ENCODE results near the gene LRSAM1. TPM values are rescaled to one million over a fixed set of nuclear protein-coding genes. Genes with fewer than 3 reads are reported as not detected.
A peak's percentile ranks its signal among the peaks of the same experiment; 100 is the strongest.

LRSAM1 gene
- total and polyA plus RNA-seq, 11 donors, result 21.9 to 42.2 (median 31.6) TPM

GRCh38 chr9:127528422-127529251, 77.3 kb downstream of the LRSAM1 start:
- H3K36me3 ChIP-seq, result peaks cover 0 to 61% (median 25%) of the 10 kb centered on the region in 9 donors
- H3K27ac ChIP-seq, result peak overlapping the region; percentile 70 to 93 (median 82)
- WGBS, 4 donors, result 21 to 41% (median 30%) methylated on average over 15 of the region's 15 CpGs
- H3K9me3 ChIP-seq, result peaks cover 0 to 10% (median 4%) of the 10 kb centered on the region in 12 donors
- H3K4me1 ChIP-seq, result peaks cover 3 to 69% (median 40%) of the 10 kb centered on the region in 12 donors
- no peaks in the 10 kb centered on the region for H3K27me3 ChIP-seq
- H3K4me3 ChIP-seq, result no peak overlapping the region
- intact Hi-C loops (cut with DNase I), result loop anchor here in 4 of 10 donors (2.0 to 5.0 kb wide), 2 partner anchors 39 to 40 kb away; a partner anchor contains a TSS
- DNase-seq (peak in 2 of 5 donors; percentile 40 to 57), ATAC-seq (peak; percentile 25 to 58 (median 46))
- no peak for TF ChIP-seq CTCF (IDR thresholded peaks at IDR 0.05)
- no peak for TF ChIP-seq POLR2A (IDR thresholded peaks at IDR 0.05)

GRCh38 chr9:127529671-127530070, 78.4 kb downstream of the LRSAM1 start:
- H3K4me3 ChIP-seq, result no peak overlapping the region
- 74 to 82% (median 78%) methylated on average over 4 of the region's 4 CpGs for WGBS, 4 donors
- H3K27me3 ChIP-seq, result no peaks in the 10 kb centered on the region
- H3K9me3 ChIP-seq, result peaks cover 0 to 10% (median 4%) of the 10 kb centered on the region in 12 donors
- ATAC-seq (no peak), DNase-seq (no peak)
- peaks cover 0 to 50% (median 15%) of the 10 kb centered on the region in 9 donors for H3K36me3 ChIP-seq
- TF ChIP-seq POLR2A (IDR thresholded peaks at IDR 0.05) (no peak), CTCF (IDR thresholded peaks at IDR 0.05) (no peak)
- intact Hi-C loops (cut with DNase I), result loop anchor here in 4 of 10 donors (2.0 to 5.0 kb wide), 2 partner anchors 38 to 39 kb away; a partner anchor contains a TSS
- H3K4me1 ChIP-seq, result peaks cover 3 to 64% (median 41%) of the 10 kb centered on the region in 12 donors
- peak overlapping the region in 11 of 12 donors; percentile 37 to 93 (median 83) for H3K27ac ChIP-seq

- peaks cover 3 to 64% (median 41%) of the 10 kb centered on the region in 12 donors for H3K4me1 ChIP-seq
These were observed 79.1 kb downstream of the LRSAM1 start for GRCh38 chr9:127530206-127530941.

More at GRCh38 chr9:127530206-127530941, 79.1 kb downstream of the LRSAM1 start:
- no peak overlapping the region for H3K4me3 ChIP-seq
- peaks cover 0 to 47% (median 10%) of the 10 kb centered on the region in 9 donors for H3K36me3 ChIP-seq
- DNase-seq (peak in 1 of 5 donors; percentile 18), ATAC-seq (no peak)
- peaks cover 0 to 9% (median 4%) of the 10 kb centered on the region in 12 donors for H3K9me3 ChIP-seq
- H3K27me3 ChIP-seq, result no peaks in the 10 kb centered on the region
- H3K27ac ChIP-seq, result peak overlapping the region in 10 of 12 donors; percentile 15 to 93 (median 44)
- WGBS, 4 donors, result 83 to 95% (median 91%) methylated on average over 10 to 14 of the region's 14 CpGs
- TF ChIP-seq POLR2A (IDR thresholded peaks at IDR 0.05), result no peak
- no peak for TF ChIP-seq CTCF (IDR thresholded peaks at IDR 0.05)
- intact Hi-C loops (cut with DNase I), result no loop called here
